ENCODE data around the gene ZC3H13.
"Not testable (repeated sequence)": the region's sequence is repeated elsewhere in the genome, so short reads cannot be mapped to it uniquely, and the experiment has no call there.

ZC3H13 gene

DNA sequence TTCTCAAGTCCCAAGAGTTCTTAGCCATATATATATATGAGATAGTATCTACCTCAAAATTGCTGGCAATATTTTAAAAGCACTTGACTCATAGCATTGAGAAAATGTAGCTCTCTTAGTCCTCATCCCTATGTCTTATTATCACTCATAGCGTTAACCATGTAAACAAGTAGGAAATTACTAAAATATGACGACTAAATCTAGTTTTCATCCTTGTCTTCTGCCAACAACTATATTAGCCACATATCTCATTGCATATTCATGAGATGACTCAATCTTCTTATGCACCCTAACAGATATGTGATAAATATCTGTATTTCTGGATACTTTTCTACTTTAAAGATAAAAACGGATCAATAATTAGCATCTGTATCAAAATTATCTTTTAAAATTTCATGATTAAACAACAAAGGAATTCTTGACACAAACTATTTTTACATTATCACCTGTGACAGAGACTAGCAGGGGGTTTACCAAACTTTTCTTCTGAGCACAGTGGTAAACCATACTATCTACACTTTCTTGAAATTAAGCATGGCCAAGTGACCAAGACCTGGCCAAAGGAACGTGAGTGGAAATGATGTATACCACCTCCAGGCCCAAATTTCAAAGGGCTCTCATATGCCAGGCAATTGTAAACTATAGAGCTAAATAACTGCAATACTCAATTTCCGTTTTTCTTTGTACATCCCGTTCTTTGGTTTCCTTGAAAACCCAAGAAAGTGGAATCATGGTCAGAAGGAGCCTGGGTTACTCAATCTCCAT, 45.7 kb downstream of the ZC3H13 start:
- DNase-seq: no peak

DNA sequence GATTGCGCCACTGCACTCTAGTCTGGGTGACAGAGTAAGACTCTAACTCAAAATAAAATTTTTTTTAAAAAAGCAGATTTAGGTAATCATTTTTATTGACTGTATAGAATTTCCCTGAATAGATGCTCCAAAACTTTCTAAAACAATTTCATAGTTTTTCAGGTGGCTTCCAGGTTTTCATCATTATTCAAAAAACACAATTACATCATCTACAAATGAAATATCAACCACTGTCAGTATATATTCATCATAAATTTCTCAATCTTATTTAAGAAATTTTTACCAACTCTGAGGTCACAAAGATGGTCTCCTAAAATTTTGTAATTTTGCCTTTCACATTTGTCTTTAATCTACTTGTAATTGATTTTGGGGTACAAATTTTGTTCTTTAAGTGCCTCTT, 48.1 kb downstream of the ZC3H13 start:
- no peak for DNase-seq

DNA sequence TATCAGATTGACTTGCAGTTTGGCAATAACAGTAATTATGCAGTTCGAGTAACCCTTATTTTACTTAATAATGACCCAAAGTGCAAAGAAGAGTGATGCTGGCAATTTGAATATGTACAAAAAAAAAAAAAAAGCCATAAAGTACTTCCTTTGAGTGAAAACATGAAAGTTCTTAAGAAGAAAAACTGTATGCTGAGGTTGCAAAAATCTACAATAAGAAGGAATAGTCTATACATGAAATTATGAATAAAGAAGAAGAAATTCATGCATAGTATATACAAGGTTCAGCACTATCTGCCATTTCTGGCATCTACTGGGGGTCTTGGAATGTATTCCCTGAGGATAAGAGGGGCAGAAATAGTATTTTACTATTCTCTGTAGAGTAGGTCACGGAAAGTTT, 55.9 kb downstream of the ZC3H13 start:
- DNase-seq: no peak

DNA sequence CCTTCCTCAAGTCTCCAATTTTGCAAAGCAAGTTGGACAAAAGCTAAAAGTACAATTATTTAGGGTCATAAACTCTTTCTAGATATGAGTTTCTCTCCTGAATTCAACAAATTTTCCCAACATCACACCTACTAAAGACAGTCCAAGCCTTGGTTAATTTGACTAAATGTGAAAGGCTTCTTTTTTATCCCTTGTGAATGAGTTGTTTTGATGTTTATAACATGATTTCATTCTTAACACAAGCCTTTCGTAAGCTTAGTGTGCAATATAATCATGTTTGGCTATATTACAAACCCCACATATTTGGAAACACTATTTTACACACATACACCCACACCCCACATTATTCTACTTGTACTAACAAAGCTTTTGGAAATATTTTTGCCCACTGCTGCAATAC, 57.3 kb downstream of the ZC3H13 start:
- no peak for DNase-seq

DNA sequence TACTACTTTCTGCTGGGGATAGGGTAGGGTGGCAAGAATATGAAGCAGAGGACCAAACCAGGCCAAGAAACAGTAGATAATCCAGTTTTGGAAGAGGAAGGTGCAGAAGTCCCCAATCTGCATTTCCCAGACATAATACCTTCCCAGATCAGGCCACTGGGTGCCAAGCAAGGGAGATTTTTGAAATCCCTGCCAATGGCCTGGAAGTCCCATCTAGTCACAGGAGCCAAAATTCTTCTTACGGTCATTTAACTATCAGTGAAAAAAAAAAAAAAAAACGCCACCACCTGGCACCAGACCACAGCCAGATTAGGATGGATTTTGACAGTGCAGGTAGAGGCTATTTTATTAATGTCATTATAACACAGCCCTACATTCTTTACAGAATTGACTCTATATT, 57.8 kb downstream of the ZC3H13 start:
- DNase-seq: no peak

DNA sequence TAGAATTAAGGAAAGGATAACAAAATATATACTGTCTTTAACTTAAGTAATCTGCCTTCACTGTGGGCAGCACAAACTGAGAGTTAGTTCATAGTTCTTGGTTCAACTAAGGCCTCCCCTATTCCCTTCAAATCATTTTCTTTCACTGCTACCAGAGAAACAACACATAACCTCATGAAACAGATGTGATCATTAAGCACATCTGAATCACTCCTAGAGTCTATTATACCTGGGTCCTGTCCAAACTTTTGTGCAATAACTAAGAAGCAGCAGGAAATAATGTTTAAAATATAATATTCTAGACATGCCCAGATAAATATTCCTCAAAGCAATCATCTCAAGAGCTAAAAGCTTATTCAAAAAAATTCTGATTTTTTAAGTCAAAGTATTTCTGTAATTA, 62.9 kb downstream of the ZC3H13 start:
- DNase-seq: no peak

DNA sequence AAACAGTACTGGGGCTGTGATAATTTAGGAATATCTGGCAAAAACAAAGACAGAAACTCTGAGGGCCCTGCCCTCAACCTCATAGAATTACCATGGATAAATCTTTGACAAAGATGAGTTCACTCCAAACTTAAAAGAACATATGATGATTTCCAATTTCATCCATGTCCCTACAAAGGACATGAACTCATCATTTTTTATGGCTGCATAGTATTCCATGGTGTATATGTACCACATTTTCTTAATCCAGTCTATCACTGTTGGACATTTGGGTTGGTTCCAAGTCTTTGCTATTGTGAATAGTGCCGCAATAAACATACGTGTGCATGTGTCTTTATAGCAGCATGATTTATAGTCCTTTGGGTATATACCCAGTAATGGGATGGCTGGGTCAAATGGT, 71.4 kb downstream of the ZC3H13 start:
- not testable (repeated sequence) for DNase-seq

DNA sequence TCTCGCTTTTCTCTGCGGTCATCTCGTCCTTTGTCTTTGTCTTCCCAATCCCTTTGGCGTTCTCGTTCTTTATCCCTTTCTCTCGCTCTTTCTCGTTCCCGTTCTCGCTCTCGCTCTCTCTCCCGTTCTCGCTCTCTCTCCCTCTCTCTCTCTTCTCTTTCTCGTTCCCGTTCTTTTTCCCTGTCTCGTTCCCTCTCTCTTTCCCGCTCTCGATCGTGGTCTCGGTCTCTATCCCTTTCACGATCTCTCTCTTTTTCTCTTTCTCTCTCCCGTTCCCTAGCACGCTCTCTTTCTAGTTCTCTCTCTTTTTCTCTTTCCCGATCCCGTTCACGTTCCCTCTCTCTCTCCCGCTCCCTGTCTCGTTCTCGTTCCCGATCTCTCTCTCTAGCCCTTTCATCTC, 77.2 kb downstream of the ZC3H13 start:
- no peak for DNase-seq

DNA sequence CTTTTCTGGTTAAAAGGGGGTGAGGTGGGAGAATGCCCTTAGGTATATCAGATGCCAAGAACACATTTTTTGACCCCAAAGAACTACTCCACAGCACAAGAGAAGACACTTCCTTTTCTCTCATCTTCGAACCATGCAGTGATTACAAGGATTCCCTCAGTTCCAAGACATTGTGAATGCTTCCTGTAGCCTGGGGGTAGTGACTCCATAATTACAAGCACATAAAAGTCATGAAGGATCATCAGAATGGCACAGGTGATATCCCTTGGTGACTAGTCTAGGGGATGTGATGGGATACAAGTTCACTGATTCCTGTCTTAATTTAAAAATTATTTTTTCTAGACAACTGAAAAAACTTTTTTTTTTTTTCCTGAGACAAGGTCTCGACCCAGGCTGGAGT, 78.0 kb downstream of the ZC3H13 start:
- DNase-seq: no peak

DNA sequence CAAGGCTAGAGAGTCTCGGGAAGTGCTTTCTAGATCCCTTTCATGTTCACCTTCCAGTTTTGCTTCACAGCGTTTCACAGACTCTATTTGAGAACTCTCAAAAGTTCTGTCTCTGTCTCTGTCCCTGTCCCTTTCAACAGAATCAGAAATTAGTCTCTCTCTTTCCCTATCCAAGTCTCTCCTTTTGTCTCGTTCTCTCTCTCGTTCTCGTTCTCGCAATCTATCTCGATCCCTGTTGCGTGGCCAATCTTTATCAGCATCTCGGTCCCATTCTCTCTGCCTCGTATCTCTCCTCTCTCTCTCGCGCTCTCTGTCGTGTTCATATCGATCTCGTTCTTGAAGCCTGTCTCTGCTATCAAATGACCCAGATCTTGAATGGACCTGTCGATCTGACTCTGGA, 85.0 kb downstream of the ZC3H13 start:
- DNase-seq: no peak

DNA sequence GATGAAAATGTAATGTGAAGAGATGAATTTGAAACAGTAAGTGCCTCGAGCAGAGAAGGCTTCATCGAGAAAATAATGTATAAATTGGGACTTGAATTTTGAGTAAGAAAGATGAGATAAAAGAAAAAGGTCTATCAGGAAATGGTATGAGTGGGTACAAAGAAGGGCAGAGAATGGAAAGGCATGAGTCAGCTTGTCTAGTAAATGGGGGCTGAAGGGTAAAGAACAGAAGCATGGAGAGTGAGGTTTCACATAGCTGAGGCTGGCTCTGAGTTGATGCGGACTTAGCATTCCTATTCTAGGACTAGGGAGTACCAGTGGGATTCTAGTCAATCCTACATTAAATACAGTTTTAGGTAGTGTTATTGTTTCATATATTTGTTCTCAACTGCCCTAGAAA, 85.8 kb downstream of the ZC3H13 start:
- DNase-seq: no peak

DNA sequence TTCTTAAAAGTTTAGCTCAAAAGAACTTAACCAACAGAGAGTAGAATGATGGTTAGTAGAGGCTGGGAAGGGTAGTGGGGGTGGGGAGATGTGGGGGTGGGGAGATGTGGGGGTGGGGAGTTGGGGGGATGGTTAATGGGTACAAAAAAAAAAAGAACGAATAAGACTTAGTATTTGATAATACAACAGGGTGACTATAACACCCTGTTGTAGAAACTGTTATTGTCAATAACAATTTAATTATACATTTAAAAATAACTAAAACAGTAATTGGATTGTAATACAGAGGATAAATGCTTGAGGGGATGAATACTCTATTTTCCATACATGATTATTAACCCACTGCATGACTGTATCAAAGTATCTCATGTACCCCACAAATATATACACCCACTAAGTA, 91.1 kb downstream of the ZC3H13 start:
- no peak for DNase-seq

DNA sequence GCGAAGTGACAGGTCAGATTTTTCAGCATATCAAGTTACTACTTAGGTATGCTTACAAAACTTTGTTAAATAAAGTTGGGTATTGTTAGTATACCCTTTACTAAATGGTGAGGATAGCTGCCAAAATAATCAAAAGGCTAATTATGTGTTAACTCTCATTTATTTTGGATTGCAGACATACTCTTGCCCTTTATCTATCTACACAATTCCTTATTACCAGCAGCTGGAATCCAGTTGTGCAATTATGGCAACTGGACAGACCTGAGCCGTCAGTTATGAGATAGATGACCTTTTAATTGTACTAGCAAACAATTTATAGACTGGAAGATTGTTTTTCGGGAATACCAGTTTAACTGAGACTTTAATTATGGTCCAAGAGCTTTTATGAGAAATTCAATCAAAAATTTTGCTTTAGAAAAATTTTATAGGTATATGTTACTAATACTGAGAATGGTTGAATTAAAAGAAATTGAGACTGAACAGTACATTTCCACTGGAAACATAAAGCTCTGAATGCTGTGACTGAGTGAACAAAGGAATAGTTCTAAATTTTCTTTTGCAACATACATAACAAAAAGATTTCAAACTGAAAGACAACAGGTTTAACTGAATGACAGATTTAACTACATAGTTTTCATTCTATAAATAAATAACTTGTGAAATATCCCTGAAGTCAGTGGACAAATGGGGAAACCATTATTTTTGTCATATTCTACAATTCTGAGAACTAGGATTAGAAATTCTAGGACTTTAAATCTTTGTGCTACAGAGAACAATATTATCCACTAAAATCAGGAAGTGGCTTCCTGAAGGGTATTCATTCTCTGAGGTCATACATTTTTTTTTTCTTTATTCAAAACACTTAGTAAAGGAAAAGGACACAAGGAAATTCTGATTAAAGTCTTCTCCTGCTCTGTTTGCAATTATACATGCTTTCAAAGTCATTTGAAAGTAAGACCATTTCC, 97.4 kb downstream of the ZC3H13 start:
- DNase-seq: no peak

DNA sequence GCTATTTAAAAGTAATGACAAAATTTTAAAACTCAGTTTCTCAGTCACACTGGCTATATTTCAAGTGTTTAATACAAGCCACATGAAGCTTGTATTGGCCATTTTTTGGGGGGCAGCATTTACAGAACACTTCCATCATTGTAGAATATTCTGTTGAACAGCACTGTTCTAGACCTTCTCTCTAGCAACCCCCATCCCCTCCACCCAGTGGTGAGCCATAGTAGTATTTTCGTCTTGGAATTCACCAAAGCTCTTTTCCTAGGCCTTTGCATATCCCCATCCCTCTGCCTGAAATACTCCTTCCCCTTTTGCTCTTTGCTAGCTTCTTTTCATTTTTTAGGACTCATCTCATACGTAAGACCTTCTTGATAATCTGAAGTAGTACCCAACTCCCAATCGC, 99.5 kb downstream of the ZC3H13 start:
- no peak for DNase-seq

DNA sequence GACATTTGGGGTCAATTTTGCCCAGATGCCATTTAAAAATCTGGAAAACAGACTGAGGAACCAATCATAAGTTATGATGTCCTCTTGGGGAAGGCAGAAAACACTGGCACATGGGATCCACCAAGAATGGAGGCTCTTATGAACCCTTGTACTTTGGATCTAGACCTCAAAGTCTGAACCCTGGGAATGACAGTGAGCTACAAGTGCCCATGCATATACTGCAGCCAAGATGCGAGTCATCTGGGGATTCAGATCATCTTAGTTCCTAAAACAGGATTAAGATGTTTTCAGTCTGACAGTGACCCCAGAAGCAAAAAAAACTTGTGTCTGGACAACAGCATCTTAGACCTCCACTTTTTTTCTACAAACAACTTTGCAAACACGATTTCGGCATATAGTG, 100.8 kb downstream of the ZC3H13 start:
- DNase-seq: no peak

DNA sequence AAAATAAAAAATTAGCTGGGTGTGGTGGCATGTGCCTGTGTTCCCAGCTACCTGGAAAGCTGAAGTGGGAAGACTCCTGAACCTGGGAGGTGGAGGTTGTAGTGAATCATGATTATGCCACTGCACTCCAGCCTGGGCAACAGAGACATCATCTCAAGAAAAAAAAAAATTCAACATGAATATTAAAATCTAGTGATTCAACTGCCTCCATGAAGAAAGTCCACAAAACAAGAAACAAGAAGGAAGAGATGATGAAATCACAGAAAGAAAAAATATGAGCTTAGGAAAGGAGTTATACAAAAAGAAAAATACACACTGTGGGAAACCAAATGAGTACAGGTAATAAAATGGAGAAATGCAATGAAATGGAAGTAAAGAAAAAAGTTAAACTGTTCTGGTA, 101.4 kb downstream of the ZC3H13 start:
- no peak for DNase-seq

DNA sequence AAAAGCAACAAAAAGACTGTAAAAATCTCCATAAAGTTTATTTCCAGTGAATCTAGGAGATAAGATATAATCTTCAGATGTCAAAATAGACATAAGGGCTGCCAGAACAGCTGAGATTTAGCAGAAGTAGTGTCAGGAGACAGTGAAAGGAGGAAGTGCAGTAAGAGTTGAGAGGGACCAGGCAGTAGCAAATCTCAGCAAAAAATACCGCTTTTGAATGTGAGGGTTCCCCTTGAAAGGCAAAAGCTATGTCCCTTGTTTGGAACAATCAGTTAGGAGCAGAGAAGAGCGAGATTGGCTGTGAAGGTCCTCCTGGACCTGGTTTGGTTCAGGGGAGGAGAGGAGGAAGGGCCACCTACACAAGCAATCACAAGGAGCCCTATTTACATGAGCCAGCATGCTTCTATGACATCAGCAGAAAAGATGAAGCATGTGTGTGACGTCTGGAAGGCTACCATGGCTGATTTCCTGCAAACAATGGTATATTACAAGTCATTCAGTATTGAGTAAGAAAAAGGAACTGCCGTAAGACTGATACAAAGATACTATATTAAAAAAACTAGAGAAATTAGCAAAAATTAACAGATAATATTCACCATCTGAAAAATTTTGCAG, 102.1 kb downstream of the ZC3H13 start:
- DNase-seq: no peak

DNA sequence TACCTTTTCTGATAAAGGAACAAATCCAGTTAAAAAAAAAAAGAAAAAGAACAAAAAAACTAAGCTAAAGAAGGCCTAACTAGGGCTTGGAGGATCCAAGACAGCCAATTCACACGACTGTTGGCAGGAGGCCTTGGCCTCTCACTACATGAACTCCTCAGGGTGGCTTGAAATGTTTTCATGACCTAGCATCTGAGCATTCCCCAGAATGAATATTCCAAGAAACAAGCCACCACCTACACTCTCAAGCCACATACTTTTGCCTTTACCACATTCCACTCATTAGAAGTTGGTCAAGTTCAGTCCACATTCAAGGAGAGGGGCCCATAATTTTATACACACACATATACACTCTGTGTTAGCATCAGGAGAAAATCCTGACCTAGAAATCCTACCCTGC, 103.4 kb downstream of the ZC3H13 start:
- DNase-seq: no peak

DNA sequence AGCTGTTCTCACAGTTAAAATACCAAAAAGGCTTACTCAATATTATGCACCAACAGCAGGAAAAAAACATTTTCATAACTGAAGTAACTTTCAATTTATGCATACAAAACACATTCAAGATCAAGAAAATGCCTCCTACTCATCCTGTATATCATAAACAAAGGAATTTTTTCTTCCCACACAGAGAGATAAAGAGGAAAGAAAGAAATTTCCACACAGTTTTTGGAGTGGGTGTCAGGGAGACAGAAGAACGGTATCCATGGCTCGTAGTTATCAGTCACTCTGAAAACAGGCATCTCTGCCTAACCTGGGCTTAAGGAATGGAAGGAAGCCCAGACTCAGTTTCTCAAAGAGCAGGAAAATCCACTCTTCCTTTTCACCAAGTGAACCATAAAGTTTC, 108.6 kb downstream of the ZC3H13 start:
- no peak for DNase-seq

DNA sequence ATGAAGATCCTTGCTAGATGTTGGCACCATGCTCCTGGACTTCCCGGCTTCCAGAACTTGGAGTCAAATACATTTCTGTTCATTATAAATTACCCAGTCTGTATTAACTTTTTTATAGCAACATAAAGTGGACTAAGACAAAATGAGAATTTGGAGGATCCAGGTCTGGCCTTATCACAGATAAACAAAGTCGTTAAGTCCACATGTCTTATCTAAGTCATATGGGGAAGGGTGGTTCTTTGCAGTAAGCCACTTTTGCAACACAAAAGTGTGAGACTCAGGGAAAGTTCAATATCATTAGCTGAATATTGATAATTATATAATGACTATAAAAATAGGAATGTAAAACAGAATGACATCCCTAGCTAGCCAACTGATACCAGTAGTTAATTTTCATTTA, 109.4 kb downstream of the ZC3H13 start:
- DNase-seq: no peak

DNA sequence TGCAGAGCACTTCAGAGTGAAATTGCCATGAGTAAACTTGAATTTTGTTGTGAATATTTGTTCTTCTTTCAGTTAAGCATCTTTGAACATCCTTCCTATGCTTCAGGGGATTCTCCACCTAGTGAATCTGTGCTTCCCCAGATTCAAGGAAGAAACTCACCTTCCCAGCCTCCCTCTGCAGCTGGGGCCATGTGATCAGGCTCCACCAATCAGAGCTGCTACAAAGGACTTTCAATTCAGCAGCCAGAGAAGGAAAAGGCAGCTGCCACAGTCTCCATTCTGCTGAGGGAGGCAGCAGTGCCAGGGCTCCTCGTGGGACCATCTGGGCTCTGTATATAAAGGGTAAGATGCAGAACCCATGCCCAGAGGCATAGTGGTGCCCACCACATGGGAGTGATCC, 111.3 kb downstream of the ZC3H13 start:
- no peak for DNase-seq

DNA sequence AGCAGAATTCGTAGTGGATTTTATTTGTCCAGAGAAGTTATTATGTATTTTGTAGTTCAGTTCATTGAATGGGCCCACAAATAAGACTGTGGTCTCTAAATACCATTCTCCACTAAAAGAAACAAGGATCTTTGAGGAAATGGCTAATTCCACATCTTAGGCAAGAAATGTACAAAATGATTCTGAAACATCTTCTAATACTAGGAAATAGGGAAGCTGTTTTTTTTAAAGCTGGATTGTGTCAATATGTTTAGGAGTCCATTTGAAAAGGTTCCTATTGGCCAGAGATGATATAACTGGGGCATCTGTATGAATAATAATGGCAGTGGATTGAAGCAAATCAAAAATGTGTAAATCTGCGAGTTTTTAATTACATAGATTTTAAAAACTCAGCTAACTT, 112.5 kb downstream of the ZC3H13 start:
- no peak for DNase-seq

DNA sequence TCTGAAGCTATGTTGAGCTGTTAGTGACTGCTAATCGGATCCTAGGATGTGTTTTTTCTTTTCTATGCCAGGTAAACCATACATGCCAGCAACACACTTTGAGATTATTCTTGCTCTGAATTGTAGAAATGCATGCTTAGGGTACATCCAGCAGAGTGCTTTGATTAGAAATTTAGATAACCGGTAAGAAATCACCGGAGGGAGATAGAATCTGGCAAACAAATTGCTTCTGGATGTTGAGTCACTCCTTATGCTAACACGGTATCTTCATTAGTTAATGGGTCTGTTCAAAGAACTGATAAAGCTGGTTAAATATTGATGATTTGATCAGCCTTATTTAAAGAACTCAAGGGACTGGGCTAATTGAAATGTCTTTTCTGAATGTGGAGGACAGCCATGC, 115.9 kb downstream of the ZC3H13 start:
- no peak for DNase-seq

DNA sequence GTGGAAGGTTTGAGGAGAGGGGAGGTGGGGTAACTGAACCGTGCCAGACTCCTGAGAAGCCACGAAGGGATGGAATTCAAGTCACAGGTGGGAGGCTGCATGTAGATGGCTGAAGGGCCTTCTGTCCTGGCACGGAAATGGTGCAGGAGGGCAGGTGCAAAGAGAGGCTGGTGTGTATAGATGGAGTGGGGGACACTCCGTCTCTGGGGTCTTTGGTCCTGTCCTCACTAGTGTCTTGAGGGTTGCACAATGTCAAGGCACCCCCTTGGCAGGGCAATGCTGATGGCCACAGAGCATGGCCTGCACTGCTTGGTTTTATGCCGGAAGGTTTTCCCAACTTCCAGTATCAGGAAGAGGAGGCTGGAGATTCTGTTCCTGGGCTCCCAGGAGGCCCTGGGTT, 118.3 kb downstream of the ZC3H13 start:
- no peak for DNase-seq
